Tibial nerve (tissue), 3 donors: ENCODE measurements around the gene CKAP2L.

Experiments
- EP300 ChIP-seq, 2 donors: sonication (generic); formaldehyde crosslinking; IDR thresholded peaks; one replicate each; pipeline ENCODE4 v1.6.1; 2017; ENCODE audit warnings: antibody characterized with exemption in 2 of 2, mild to moderate bottlenecking in 1 of 2
- POLR2A ChIP-seq, 2 donors: fragments of 450-650 bp; IDR thresholded peaks; one replicate each; pipeline ENCODE4 v1.6.1; 2017; ENCODE audit warnings: antibody characterized with exemption in 2 of 2, mild to moderate bottlenecking in 2 of 2, moderate library complexity in 2 of 2

- TF ChIP-seq POLR2A (IDR thresholded peaks at IDR 0.05) (no peak), EP300 (IDR thresholded peaks at IDR 0.05) (peak; percentile 34 to 49)
Observed at GRCh38 chr2:112764071-112765044, at the start of gene CKAP2L.
